ENCODE results near the gene GNAZ.

The GNAZ gene

GRCh38 chr22:23063539-23064380, 6.6 kb upstream of the GNAZ start:
- DNase-seq (ENCODE audit: low spot score) (no peak), FAIRE-seq (no peak)

- FAIRE-seq, result no peak
- DNase-seq (ENCODE audit: low spot score), result no peak
Measured at GRCh38 chr22:23064381-23065068, 5.8 kb upstream of the GNAZ start.

- DNase-seq (ENCODE audit: low spot score) (no peak), FAIRE-seq (no peak)
Measured at GRCh38 chr22:23065069-23065451, 5.3 kb upstream of the GNAZ start.

GRCh38 chr22:23065495-23066122, 4.7 kb upstream of the GNAZ start:
- no peak for DNase-seq (ENCODE audit: low spot score)
- no peak for FAIRE-seq

- DNase-seq (ENCODE audit: low spot score), result no peak
- FAIRE-seq, result no peak
Measured at GRCh38 chr22:23066200-23067022, 3.9 kb upstream of the GNAZ start.

- no peak for DNase-seq (ENCODE audit: low spot score)
- no peak for FAIRE-seq
Measured at GRCh38 chr22:23067023-23067650, 3.2 kb upstream of the GNAZ start.

GRCh38 chr22:23067691-23068090, 2.6 kb upstream of the GNAZ start:
- FAIRE-seq (no peak), DNase-seq (ENCODE audit: low spot score) (no peak)

- no peak for DNase-seq (ENCODE audit: low spot score)
- FAIRE-seq, result no peak
Measured at GRCh38 chr22:23068096-23068831, 2.1 kb upstream of the GNAZ start.

GRCh38 chr22:23068832-23069385, 1.4 kb upstream of the GNAZ start:
- FAIRE-seq (no peak), DNase-seq (ENCODE audit: low spot score) (no peak)

- no peak for FAIRE-seq
- DNase-seq (ENCODE audit: low spot score), result peak; percentile 75
Measured at GRCh38 chr22:23069502-23070357, 589 bp upstream of the GNAZ start.

GRCh38 chr22:23071230-23072076, 1.1 kb downstream of the GNAZ start:
- no peak for DNase-seq (ENCODE audit: low spot score)
- no peak for FAIRE-seq

- DNase-seq (ENCODE audit: low spot score) (no peak), FAIRE-seq (no peak)
Measured at GRCh38 chr22:23072077-23072910, 2.0 kb downstream of the GNAZ start.

GRCh38 chr22:23072911-23073491, 2.7 kb downstream of the GNAZ start:
- FAIRE-seq (no peak), DNase-seq (ENCODE audit: low spot score) (no peak)

GRCh38 chr22:23073526-23074229, 3.4 kb downstream of the GNAZ start:
- FAIRE-seq, result no peak
- DNase-seq (ENCODE audit: low spot score), result no peak

- FAIRE-seq (no peak), DNase-seq (ENCODE audit: low spot score) (no peak)
Measured at GRCh38 chr22:23074451-23074850, 4.1 kb downstream of the GNAZ start.

- DNase-seq (ENCODE audit: low spot score) (no peak), FAIRE-seq (no peak)
Measured at GRCh38 chr22:23075050-23075449, 4.7 kb downstream of the GNAZ start.
